C4-2B (cell line): Measurements from ENCODE around the gene TRIM63.

ENCODE experiments used
- ZFX ChIP-seq: fragments of 450-650 bp; IDR thresholded peaks from 2 replicates; pipeline ENCODE4 v1.6.1; 2017
- TF ChIP-seq, protein P1 (sequence below): fragments of 450-650 bp; conservative IDR thresholded peaks from 2 replicates; pipeline ENCODE4 v1.5.1; 2017; ENCODE audit warnings: mild to moderate bottlenecking

DNA sequence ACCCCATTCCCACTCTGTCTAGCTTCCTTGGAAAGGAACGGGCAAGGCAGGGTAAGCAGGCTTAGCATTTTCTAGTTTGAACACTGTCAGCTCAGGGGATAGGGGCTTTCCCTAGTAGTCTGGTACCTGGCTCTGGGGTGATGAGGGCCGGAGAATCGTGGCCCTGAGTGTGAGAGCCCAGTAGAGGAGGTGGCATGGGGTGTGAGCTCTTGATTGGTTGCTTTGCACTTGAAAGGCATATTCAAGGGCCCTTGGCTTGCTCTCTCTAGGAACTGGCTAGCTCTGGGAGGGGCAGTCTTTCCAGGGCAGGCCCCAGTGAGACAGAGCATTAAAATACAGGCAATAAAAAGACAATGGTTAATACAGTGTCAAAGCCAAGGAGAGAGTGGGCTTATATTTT lies 56.6 kb downstream of the TRIM63 start:
- TF ChIP-seq, protein P1, sequence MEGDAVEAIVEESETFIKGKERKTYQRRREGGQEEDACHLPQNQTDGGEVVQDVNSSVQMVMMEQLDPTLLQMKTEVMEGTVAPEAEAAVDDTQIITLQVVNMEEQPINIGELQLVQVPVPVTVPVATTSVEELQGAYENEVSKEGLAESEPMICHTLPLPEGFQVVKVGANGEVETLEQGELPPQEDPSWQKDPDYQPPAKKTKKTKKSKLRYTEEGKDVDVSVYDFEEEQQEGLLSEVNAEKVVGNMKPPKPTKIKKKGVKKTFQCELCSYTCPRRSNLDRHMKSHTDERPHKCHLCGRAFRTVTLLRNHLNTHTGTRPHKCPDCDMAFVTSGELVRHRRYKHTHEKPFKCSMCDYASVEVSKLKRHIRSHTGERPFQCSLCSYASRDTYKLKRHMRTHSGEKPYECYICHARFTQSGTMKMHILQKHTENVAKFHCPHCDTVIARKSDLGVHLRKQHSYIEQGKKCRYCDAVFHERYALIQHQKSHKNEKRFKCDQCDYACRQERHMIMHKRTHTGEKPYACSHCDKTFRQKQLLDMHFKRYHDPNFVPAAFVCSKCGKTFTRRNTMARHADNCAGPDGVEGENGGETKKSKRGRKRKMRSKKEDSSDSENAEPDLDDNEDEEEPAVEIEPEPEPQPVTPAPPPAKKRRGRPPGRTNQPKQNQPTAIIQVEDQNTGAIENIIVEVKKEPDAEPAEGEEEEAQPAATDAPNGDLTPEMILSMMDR: no peak
- no peak for TF ChIP-seq ZFX
